GM23338 (cell line): Measurements from ENCODE around the gene AMIGO1. TPM values are rescaled to one million over a fixed set of nuclear protein-coding genes. Genes with fewer than 3 reads are reported as not detected.

Experiments
- ATAC-seq: fragments of 200-7000 bp; cut with Tn5 transposase; 3 replicates; pipeline ENCODE4 v1.9.1; 2020
- DNase-seq: peaks from one replicate; pipeline ENCODE4 v3.0.0-alpha.2; 2015; ENCODE audit warnings: low spot score
- H2AFZ ChIP-seq: fragments of 200-600 bp; sonication (generic); 2 replicates; pipeline ENCODE4 v1.8.0; 2016; ENCODE audit warnings: antibody characterized with exemption, mild to moderate bottlenecking, moderate library complexity
- H3F3A ChIP-seq: fragments of 200-600 bp; sonication (generic); replicated peaks from 2 replicates; pipeline ENCODE4 v1.8.0; 2017; ENCODE audit warnings: antibody characterized with exemption, mixed run types, low read depth
- H3K27ac ChIP-seq: fragments of 200-600 bp; sonication (generic); 2 replicates; pipeline ENCODE4 v1.6.1; 2016; ENCODE audit warnings: low read depth
- H3K27me3 ChIP-seq: fragments of 200-600 bp; sonication (generic); 2 replicates; pipeline ENCODE4 v1.8.0; 2016; ENCODE audit warnings: mild to moderate bottlenecking, mixed run types, moderate library complexity; ENCODE audit not compliant: insufficient read depth
- H3K36me3 ChIP-seq: fragments of 200-600 bp; sonication (generic); 2 replicates; pipeline ENCODE4 v1.8.0; 2016; ENCODE audit warnings: mild to moderate bottlenecking; ENCODE audit not compliant: insufficient read depth
- H3K4me1 ChIP-seq: fragments of 200-600 bp; sonication (generic); 2 replicates; pipeline ENCODE4 v1.8.0; 2016; ENCODE audit warnings: mild to moderate bottlenecking, moderate library complexity; ENCODE audit not compliant: insufficient read depth
- H3K4me2 ChIP-seq: fragments of 200-600 bp; sonication (generic); 2 replicates; pipeline ENCODE4 v1.7.1; 2017; ENCODE audit warnings: mixed run types
- H3K4me3 ChIP-seq: fragments of 200-600 bp; sonication (generic); 2 replicates; pipeline ENCODE4 v1.6.1; 2016; ENCODE audit warnings: mixed run types
- H3K79me2 ChIP-seq: fragments of 200-600 bp; sonication (generic); replicated peaks from 2 replicates; pipeline ENCODE4 v1.8.0; 2017; ENCODE audit warnings: mild to moderate bottlenecking; ENCODE audit not compliant: insufficient read depth
- H3K9me2 ChIP-seq: fragments of 200-600 bp; sonication (generic); 2 replicates; pipeline ENCODE4 v1.8.0; 2017; ENCODE audit not compliant: insufficient read depth
- H4K20me1 ChIP-seq: fragments of 200-600 bp; sonication (generic); replicated peaks from 2 replicates; pipeline ENCODE4 v1.8.0; 2017; ENCODE audit warnings: mild to moderate bottlenecking; ENCODE audit not compliant: insufficient read depth
- H3K27ac Mint-ChIP-seq: 2 replicates; pipeline ENCODE4 v1.8.0; 2020; ENCODE audit warnings: inconsistent platforms, mild to moderate bottlenecking, moderate library complexity, mixed read lengths
- H3K27me3 Mint-ChIP-seq: 3 replicates; pipeline ENCODE4 v1.8.0; 2022; ENCODE audit warnings: low read depth, mild to moderate bottlenecking, moderate library complexity, mixed read lengths, inconsistent platforms; ENCODE audit not compliant: insufficient read depth, poor library complexity
- H3K36me3 Mint-ChIP-seq: 3 replicates; pipeline ENCODE4 v1.8.0; 2021; ENCODE audit warnings: low read depth, mild to moderate bottlenecking, inconsistent platforms, moderate library complexity, mixed read lengths
- H3K4me1 Mint-ChIP-seq: 3 replicates; pipeline ENCODE4 v1.8.0; 2020; ENCODE audit warnings: mild to moderate bottlenecking, inconsistent platforms, mixed read lengths
- H3K4me3 Mint-ChIP-seq: 3 replicates; pipeline ENCODE4 v1.8.0; 2021; ENCODE audit warnings: moderate library complexity, mild to moderate bottlenecking, inconsistent platforms, mixed read lengths
- H3K9me3 Mint-ChIP-seq: 3 replicates; pipeline ENCODE4 v1.8.0; 2020; ENCODE audit warnings: moderate library complexity, mild to moderate bottlenecking, inconsistent platforms, mixed read lengths
- ETS1 ChIP-seq: IDR thresholded peaks from 2 replicates; pipeline ENCODE4 v1.6.1; 2016; ENCODE audit warnings: antibody characterized with exemption
- EZH2 ChIP-seq: fragments of 200-600 bp; sonication (generic); IDR thresholded peaks from one replicate; pipeline ENCODE4 v1.8.0; 2017; ENCODE audit warnings: antibody characterized with exemption, mild to moderate bottlenecking, low read depth; ENCODE audit not compliant: unreplicated experiment
- POLR2AphosphoS5 ChIP-seq: IDR thresholded peaks from 2 replicates; pipeline ENCODE4 v1.6.1; 2016; ENCODE audit warnings: antibody characterized with exemption, low read depth
- ZNF114 ChIP-seq: fragments of 250-450 bp; sonication (Bioruptor Pico); IDR thresholded peaks from 2 replicates; pipeline ENCODE4 v1.5.0; 2020; ENCODE audit warnings: mild to moderate bottlenecking, moderate library complexity
- ZNF331 ChIP-seq: fragments of 250-450 bp; sonication (Bioruptor Pico); IDR thresholded peaks from 2 replicates; pipeline ENCODE4 v1.5.0; 2020; ENCODE audit warnings: low read depth, mild to moderate bottlenecking, moderate library complexity
- ZNF462 ChIP-seq: fragments of 250-450 bp; sonication (Bioruptor Pico); IDR thresholded peaks from 2 replicates; pipeline ENCODE4 v1.5.0; 2020; ENCODE audit warnings: mild to moderate bottlenecking, moderate library complexity
- long read RNA-seq: library from polyadenylated mRNA; unstranded; transcript quantifications from one replicate; pipeline ENCODE4 v2.0.0, GENCODE V29; 2020; ENCODE audit not compliant: unreplicated experiment
- polyA plus RNA-seq: library from polyadenylated mRNA; unstranded; fragments of >200 nt; fragmentation: Nextera tagmentation; extraction: Ambion mirVana; gene quantifications from 2 replicates; pipeline ENCODE4 v1.2.1, GENCODE V29; 2016
- total RNA-seq: library from RNA; depleted of rRNA; stranded (reverse); fragments of >200 nt; shearing (Covaris generic); gene quantifications from 2 replicates; pipeline ENCODE4 v1.2.3, GENCODE V29; 2014; rRNA removed

The AMIGO1 gene
- total RNA-seq, result 2.3 and 3.8 TPM in 2 replicates
- 0.53 and 0.61 TPM in 2 replicates for polyA plus RNA-seq
- long read RNA-seq, result 0 reads

- peak within 1 kb of the TSS; percentile 91 for H3K4me3 ChIP-seq
- peak within 1 kb of the TSS; percentile 91 for H3K4me2 ChIP-seq
- Mint-ChIP-seq H3K27ac (no peak within 1 kb of the TSS), H3K4me1 (peaks cover 11% of the 10 kb centered on the region), H3K36me3 (no peaks in the 10 kb centered on the region; the same call in 2 of the 3 replicates), H3K9me3 (no peaks in the 10 kb centered on the region), H3K4me3 (peak within 1 kb of the TSS; percentile 84), H3K27me3 (peaks cover 12% of the 10 kb centered on the region)
- DNase-seq, result peak; percentile 85
- H4K20me1 ChIP-seq, result no peaks in the 10 kb centered on the region
- ATAC-seq, result peak; percentile 82
- H2AFZ ChIP-seq, result peak within 1 kb of the TSS; percentile 99
- peaks cover 7% of the 10 kb centered on the region; the same call in 1 of the 2 replicates for H3K4me1 ChIP-seq
- H3F3A ChIP-seq, result no peaks in the 10 kb centered on the region
- no peak for TF ChIP-seq ZNF331
- TF ChIP-seq POLR2AphosphoS5, result no peak
- H3K27me3 ChIP-seq, result peaks cover 36% of the 10 kb centered on the region
- no peaks in the 10 kb centered on the region for H3K79me2 ChIP-seq
- no peak within 1 kb of the TSS for H3K27ac ChIP-seq
- no peaks in the 10 kb centered on the region for H3K36me3 ChIP-seq
- no peaks in the 10 kb centered on the region; the same call in 1 of the 2 replicates for H3K9me2 ChIP-seq
These were observed at the start of gene AMIGO1 for GRCh38 chr1:109509176-109510134. Gene AMIGO1 (minus strand): TSS chr1:109509727. CDS start chr1:109508912, 815 bp downstream.

- Histone ChIP-seq H3K4me3 (no peak overlapping the region), H3K27me3 (no peaks in the 10 kb centered on the region), H3K79me2 (peaks cover 100% of the 10 kb centered on the region), H3F3A (no peaks in the 10 kb centered on the region), H3K4me2 (no peak overlapping the region), H3K27ac (no peak overlapping the region), H4K20me1 (peaks cover 22% of the 10 kb centered on the region; the same call in 1 of the 2 replicates), H3K4me1 (peaks cover 11% of the 10 kb centered on the region), H3K9me2 (no peaks in the 10 kb centered on the region), H2AFZ (no peak overlapping the region), H3K36me3 (no peaks in the 10 kb centered on the region)
- Mint-ChIP-seq H3K36me3 (0 out of 3 replicates have a peak, but pooled peaks cover 2% of the 10 kb centered on the region), H3K4me1 (peaks cover 16% of the 10 kb centered on the region), H3K4me3 (no peak overlapping the region), H3K27me3 (peaks cover 1% of the 10 kb centered on the region), H3K9me3 (no peaks in the 10 kb centered on the region), H3K27ac (no peak overlapping the region)
- no peak for DNase-seq
- no peak for ATAC-seq
- no peak for TF ChIP-seq ETS1
- no peak for TF ChIP-seq ZNF462 (CRISPR knock-in tag)
- no peak for TF ChIP-seq EZH2
- TF ChIP-seq ZNF114 (CRISPR knock-in tag), result no peak
- no peak for TF ChIP-seq POLR2AphosphoS5
These were observed 48.0 kb upstream of the AMIGO1 start for GRCh38 chr1:109557520-109557919.
